GM19025 (cell line): ENCODE data around the gene EOMES.

Experiments
- ATAC-seq: cut with Tn5 transposase; IDR thresholded peaks from one replicate; pipeline ENCODE4 v1.9.1; 2021; ENCODE audit warnings: mild to moderate bottlenecking, low read depth, moderate library complexity; ENCODE audit not compliant: unreplicated experiment

EOMES gene

DNA sequence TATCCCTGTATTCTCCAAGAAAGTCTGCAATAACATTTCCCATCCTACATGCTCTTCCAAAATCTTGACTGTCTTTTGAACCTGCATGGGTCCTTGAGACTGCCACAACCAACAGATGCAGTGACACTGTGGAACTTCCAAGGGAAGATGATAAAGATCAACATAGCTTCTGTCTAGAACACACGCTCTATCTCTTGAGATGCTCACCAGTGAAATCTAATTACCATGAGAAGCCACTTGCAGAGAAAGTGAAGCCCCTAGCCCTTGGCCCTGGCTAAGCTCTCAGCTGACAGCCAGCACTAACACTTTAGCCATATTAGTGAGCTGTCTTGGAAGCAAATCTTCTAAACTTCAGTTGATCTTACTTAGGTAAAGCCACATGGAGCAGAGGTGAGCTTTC is 36.6 kb downstream of the EOMES start:
- no peak for ATAC-seq

DNA sequence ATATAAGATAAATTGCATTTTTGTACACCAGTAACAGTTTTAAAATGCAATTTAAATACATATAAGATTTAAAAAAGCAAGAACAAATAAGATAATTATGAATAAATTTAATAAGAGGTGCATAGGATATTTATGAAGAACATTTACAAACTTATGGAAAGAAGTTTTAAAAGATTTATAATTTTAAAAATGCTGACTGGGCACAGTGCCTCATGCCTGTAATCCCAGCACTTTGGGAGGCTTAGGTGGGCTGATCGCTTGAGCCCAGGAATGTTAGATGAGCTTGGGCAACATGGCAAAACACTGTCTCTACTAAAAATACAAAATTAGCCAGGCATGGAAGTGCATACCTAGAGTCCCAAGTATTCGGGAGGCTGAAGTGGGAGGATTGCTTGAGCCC is 37.8 kb downstream of the EOMES start:
- ATAC-seq, result no peak

DNA sequence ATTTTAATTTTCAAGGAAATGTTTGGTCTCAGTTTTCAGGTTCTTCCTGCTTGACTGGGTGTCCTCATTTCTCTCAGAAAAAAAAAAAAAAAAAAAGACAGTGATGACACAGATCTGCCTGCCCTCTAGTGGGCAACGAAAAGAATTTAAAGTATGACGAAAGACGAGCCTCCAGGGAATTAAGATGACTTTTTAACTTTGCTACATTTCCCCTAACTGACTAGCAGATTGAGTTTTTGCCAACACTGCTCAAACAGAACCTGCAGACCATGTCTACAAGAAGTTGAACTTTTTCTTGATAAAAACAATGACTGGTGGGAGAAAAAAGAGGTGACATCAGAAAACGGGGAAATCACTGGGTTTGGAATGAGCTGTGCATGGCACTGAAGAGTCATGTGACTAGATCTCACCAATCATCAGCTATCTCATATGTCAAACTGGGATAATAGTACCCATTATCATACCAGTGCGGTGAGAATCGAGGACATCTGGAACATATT is 40.8 kb downstream of the EOMES start:
- peak; percentile 65 for ATAC-seq

- ATAC-seq, result no peak
These were observed 41.4 kb downstream of the EOMES start for GRCh38 chr3:27680517-27681246.

- no peak for ATAC-seq
These were observed 42.4 kb downstream of the EOMES start for GRCh38 chr3:27679691-27680090.

DNA sequence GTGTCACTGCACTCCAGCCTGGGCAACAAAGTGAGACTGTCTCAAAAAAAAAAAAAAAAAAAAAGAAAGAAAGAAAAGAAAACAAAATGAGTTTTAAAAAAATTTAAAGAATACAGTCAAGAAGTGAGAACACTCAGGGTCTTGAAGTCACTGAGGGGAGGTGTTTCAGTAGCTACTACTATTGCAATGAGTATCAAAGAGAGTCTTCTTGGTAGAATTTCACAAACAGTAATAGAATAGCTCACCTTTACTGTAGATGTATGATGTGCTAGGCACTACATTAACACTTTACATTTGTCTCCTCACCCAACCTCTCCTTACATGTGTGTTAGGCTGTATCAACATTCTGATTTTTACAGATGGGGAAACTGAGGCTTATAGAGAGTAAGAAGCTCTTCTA is 43.9 kb downstream of the EOMES start:
- no peak for ATAC-seq

DNA sequence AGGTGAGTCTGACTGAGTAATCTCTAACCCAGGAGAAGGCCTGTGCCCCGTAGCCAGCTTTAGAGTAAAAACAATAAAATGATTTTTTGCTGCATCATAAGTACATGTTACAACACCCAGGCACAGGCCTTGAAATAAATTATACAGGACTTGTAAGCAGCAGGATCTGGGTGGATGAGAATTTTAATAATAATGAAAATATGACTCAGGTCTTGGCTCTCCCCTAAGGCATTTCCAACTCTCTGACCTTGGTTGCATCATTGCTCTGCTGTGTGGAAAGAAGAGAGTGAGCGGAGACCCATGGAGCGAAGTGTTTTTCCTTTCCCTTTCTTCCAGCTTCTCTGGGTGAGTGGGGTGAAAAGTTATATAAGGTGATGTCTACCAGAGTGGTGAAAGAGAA is 44.6 kb downstream of the EOMES start:
- no peak for ATAC-seq

DNA sequence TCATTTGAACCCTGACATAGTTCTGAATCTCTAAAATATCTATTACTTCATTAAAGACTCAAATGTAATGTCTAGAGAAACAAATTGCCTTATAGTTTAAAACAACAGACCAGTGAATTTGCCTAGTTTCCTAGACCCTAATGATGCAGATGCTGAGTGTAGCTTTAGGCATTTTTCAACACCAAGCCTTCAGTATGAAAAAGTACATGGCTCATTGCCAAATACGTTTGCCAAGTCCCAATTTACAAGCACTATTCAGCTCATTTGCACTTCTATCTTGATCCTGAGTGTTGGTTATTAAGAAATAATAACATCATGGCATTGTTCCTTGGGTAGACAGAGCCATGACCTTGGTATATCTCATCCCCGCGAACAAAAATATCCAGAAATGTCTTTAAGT is 46.8 kb downstream of the EOMES start:
- ATAC-seq, result no peak

GRCh38 chr3:27673701-27674100 is 48.4 kb downstream of the EOMES start:
- ATAC-seq, result no peak

- no peak for ATAC-seq
These were observed 51.0 kb downstream of the EOMES start for GRCh38 chr3:27671101-27671500.

GRCh38 chr3:27670619-27671018 is 51.5 kb downstream of the EOMES start:
- ATAC-seq, result no peak

- ATAC-seq, result peak; percentile 51
These were observed 52.5 kb downstream of the EOMES start for GRCh38 chr3:27669591-27669990.

DNA sequence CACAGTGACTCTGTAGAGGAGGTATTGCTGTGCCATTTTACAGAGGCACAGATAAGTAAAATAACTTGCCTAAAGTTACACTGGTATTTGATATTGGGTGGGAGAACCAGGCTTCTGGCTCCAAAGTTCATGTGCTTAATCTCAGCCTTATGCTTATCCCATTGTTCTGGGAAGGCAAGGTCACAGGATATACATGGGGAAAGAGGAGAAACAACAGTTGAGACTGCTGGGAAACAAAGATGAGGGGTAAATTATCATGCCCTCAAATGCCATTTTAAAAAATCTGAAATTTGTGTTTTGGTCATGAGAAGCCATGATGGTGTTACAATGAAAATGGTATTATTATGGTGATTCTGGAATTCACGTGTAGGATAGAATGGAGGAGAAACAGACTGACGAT is 54.4 kb downstream of the EOMES start:
- no peak for ATAC-seq

- no peak for ATAC-seq
These were observed 55.4 kb downstream of the EOMES start for GRCh38 chr3:27666708-27667107.

DNA sequence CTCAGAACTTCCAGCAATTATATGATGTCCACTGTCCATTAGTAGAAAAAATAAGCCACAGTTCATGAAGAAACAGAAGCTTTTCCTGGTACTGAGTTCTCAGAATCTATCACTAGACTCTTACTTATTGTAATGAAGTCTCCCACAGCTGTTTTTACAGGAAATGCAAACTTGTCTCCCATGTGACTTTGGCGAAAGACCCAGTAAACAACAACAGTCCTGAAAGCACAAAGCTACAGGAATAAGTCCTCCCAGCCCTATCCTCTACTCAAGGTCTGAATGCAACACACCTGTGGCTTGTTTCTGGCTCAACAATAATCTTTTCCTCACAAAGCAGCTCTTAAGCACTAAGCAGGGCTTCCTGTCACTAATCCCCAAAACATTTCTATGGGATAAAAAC is 55.9 kb downstream of the EOMES start:
- no peak for ATAC-seq
